ENCODE measurements around the gene CLBA1. TPM values are rescaled to one million over a fixed set of nuclear protein-coding genes. Genes with fewer than 3 reads are reported as not detected.
A peak's percentile ranks its signal among the peaks of the same experiment; 100 is the strongest.

Gene CLBA1
- total and polyA plus RNA-seq, 9 of the 15 experiments (the other 6 are each of a cell fraction or from before 2014, with no cell fraction given), result 0.04 to 3.9 (median 2.6) TPM

DNA sequence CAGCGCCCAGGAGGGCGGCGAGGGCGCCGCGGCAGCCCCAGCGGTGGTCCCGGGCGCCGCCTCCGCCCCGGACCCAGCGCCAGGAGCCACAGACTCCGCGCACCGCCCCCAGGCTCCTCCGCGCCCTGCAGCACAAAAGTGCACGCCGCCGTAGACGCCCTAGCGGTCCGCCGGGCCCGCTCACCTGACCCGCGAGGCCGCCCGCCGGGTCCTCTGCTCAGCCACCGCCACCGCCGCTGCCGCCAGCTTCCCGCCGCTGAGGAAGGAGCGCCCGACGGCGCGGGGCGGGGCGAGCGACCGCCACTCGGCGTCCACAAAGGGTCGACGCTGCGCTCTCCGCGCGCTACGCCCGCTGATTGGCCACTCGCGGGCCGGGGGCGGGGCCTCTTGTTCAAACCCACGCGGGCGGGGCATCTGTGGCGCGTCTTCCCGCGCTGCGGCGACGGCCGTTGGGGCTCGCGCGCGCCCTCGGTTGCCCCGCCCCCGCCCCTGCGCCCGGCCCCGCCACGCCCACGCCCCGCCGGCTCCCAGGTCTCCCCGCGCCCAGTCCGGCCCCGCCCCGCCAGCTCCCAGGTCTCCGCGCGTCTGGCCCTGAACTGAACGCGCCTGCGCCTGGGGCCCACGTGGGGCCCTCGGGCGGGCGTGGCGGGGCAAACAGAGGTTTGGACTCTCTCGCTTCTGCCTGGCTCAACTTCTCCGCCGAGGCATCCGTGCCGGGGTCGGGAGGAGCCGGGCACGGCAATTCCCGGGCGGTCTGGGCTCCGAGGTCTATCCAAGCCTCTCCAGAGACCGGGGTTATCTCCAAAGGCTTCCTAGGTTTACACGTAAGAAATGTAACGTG, 35.4 kb downstream of the CLBA1 start, which contains the start of gene CDCA4 (continued):
- TF ChIP-seq CREB3 (tag; conservative IDR thresholded peaks at IDR 0.05; ENCODE audit: low read depth) (no peak), HNRNPK (IDR thresholded peaks at IDR 0.05; ENCODE audit: low read depth, low read length, poor library complexity, severe bottlenecking) (no peak), MIER1 (IDR thresholded peaks at IDR 0.05; ENCODE audit: low read depth) (no peak), ZNF518B (CRISPR knock-in tag; IDR thresholded peaks at IDR 0.05) (no peak), BDP1 (IDR thresholded peaks at IDR 0.05; ENCODE audit: insufficient read depth, insufficient read length) (no peak), GABPB1 (CRISPR knock-in tag; IDR thresholded peaks at IDR 0.05) (no peak), E2F3 (CRISPR knock-in tag; IDR thresholded peaks at IDR 0.05) (peak; percentile 81), ASH1L (IDR thresholded peaks at IDR 0.05; ENCODE audit: borderline replicate concordance, low read depth, partially characterized antibody) (no peak), MAFK (IDR thresholded peaks at IDR 0.05; ENCODE audit: low read length) (no peak), GTF2F1 (IDR thresholded peaks at IDR 0.05; ENCODE audit: low read depth, low read length) (no peak), MYBL2 (IDR thresholded peaks at IDR 0.05; ENCODE audit: low read depth) (peak; percentile 90), MYBL2 (CRISPR knock-in tag; IDR thresholded peaks at IDR 0.05; ENCODE audit: borderline replicate concordance) (peak; percentile 84; the same call in 1 of the 2 replicates), ZNF507 (tag; conservative IDR thresholded peaks at IDR 0.05) (no peak), KLF10 (CRISPR knock-in tag; IDR thresholded peaks at IDR 0.05) (no peak), PHB (CRISPR knock-in tag; IDR thresholded peaks at IDR 0.05) (no peak), IRF2 (CRISPR knock-in tag; IDR thresholded peaks at IDR 0.05) (no peak), ZNF398 (CRISPR knock-in tag; IDR thresholded peaks at IDR 0.05) (no peak), KLF1 (tag; IDR thresholded peaks at IDR 0.05) (no peak), ZNF696 (CRISPR knock-in tag; conservative IDR thresholded peaks at IDR 0.05) (no peak), SAFB2 (IDR thresholded peaks at IDR 0.05; ENCODE audit: borderline replicate concordance, low read depth, low read length, severe bottlenecking) (no peak), TAL1 (IDR thresholded peaks at IDR 0.05) (no peak), SMAD3 (CRISPR knock-in tag; conservative IDR thresholded peaks at IDR 0.05) (no peak), ZFP36 (IDR thresholded peaks at IDR 0.05; ENCODE audit: low read depth, low read length, partially characterized antibody) (no peak), TBL1XR1 (IDR thresholded peaks at IDR 0.05; ENCODE audit: low read length in 2 of 2) (no peak)

All from K562 (cell line).